ENCODE results near the gene PROK2. TPM values are rescaled to one million over a fixed set of nuclear protein-coding genes. Genes with fewer than 3 reads are reported as not detected.

Gene PROK2
- total RNA-seq, 1 donor from 2014 or later = not detected

- H3K9me3 Mint-ChIP-seq (ENCODE audit: unreplicated experiment) = no peaks in the 10 kb centered on the region
- TF ChIP-seq, protein P1, sequence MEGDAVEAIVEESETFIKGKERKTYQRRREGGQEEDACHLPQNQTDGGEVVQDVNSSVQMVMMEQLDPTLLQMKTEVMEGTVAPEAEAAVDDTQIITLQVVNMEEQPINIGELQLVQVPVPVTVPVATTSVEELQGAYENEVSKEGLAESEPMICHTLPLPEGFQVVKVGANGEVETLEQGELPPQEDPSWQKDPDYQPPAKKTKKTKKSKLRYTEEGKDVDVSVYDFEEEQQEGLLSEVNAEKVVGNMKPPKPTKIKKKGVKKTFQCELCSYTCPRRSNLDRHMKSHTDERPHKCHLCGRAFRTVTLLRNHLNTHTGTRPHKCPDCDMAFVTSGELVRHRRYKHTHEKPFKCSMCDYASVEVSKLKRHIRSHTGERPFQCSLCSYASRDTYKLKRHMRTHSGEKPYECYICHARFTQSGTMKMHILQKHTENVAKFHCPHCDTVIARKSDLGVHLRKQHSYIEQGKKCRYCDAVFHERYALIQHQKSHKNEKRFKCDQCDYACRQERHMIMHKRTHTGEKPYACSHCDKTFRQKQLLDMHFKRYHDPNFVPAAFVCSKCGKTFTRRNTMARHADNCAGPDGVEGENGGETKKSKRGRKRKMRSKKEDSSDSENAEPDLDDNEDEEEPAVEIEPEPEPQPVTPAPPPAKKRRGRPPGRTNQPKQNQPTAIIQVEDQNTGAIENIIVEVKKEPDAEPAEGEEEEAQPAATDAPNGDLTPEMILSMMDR (IDR thresholded peaks at IDR 0.05) = no peak
- no peak overlapping the region for H3K27ac Mint-ChIP-seq (ENCODE audit: unreplicated experiment)
- no peaks in the 10 kb centered on the region for H3K4me1 Mint-ChIP-seq (ENCODE audit: unreplicated experiment)
- DNase-seq (ENCODE audit: extremely low spot score, unreplicated experiment) = no peak
- H3K36me3 Mint-ChIP-seq (ENCODE audit: unreplicated experiment) = no peaks in the 10 kb centered on the region
- H3K4me3 Mint-ChIP-seq (ENCODE audit: unreplicated experiment) = no peak overlapping the region
- peaks cover 63% of the 10 kb centered on the region for H3K27me3 Mint-ChIP-seq (ENCODE audit: unreplicated experiment)
Observed at GRCh38 chr3:71733319-71733718, 51.6 kb downstream of the PROK2 start.

DNA sequence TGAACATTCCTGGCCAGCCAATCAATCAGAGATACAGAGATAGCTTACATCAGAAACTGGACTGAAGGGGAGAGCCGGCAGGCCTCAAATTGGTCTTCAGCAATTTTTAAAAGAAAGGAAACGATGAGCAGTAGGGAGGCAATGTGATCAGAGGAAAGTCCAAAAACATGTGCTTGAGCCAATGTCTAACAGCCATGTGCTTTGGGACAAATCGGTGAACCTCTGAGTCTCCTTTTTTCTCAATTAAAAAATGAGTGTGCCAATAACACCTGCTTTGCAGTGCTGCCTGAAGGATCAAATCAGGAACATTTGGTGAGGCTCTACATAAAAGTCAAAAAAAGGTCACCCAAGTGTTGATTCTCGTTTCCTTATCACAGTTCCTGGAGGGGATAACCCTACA lies 52.3 kb downstream of the PROK2 start:
- Mint-ChIP-seq H3K4me3 (ENCODE audit: unreplicated experiment) (no peak overlapping the region), H3K4me1 (ENCODE audit: unreplicated experiment) (no peaks in the 10 kb centered on the region), H3K9me3 (ENCODE audit: unreplicated experiment) (no peaks in the 10 kb centered on the region), H3K27me3 (ENCODE audit: unreplicated experiment) (peaks cover 60% of the 10 kb centered on the region), H3K36me3 (ENCODE audit: unreplicated experiment) (no peaks in the 10 kb centered on the region), H3K27ac (ENCODE audit: unreplicated experiment) (no peak overlapping the region)
- TF ChIP-seq, protein P1 (IDR thresholded peaks at IDR 0.05) = no peak
- no peak for DNase-seq (ENCODE audit: extremely low spot score, unreplicated experiment)

- DNase-seq (ENCODE audit: extremely low spot score, unreplicated experiment) = no peak
- Mint-ChIP-seq H3K27me3 (ENCODE audit: unreplicated experiment) (peaks cover 45% of the 10 kb centered on the region), H3K4me3 (ENCODE audit: unreplicated experiment) (no peak overlapping the region), H3K27ac (ENCODE audit: unreplicated experiment) (no peak overlapping the region), H3K4me1 (ENCODE audit: unreplicated experiment) (peaks cover 12% of the 10 kb centered on the region), H3K9me3 (ENCODE audit: unreplicated experiment) (no peaks in the 10 kb centered on the region), H3K36me3 (ENCODE audit: unreplicated experiment) (no peaks in the 10 kb centered on the region)
- TF ChIP-seq, protein P1 (IDR thresholded peaks at IDR 0.05) = no peak
Observed at GRCh38 chr3:71728632-71729342, 56.2 kb downstream of the PROK2 start.

- TF ChIP-seq, protein P1 (IDR thresholded peaks at IDR 0.05) = no peak
- H3K4me3 Mint-ChIP-seq (ENCODE audit: unreplicated experiment) = peak overlapping the region; percentile 74
- peaks cover 50% of the 10 kb centered on the region for H3K27me3 Mint-ChIP-seq (ENCODE audit: unreplicated experiment)
- H3K4me1 Mint-ChIP-seq (ENCODE audit: unreplicated experiment) = peaks cover 12% of the 10 kb centered on the region
- H3K9me3 Mint-ChIP-seq (ENCODE audit: unreplicated experiment) = no peaks in the 10 kb centered on the region
- no peak overlapping the region for H3K27ac Mint-ChIP-seq (ENCODE audit: unreplicated experiment)
- DNase-seq (ENCODE audit: extremely low spot score, unreplicated experiment) = no peak
- no peaks in the 10 kb centered on the region for H3K36me3 Mint-ChIP-seq (ENCODE audit: unreplicated experiment)
Observed at GRCh38 chr3:71726146-71726545, 58.8 kb downstream of the PROK2 start.

GRCh38 chr3:71725271-71725991 lies 59.5 kb downstream of the PROK2 start, which contains the start of gene EIF4E3:
Gene EIF4E3, minus strand, starts transcription at chr3:71725402. Its CDS starts 35 bp downstream, at chr3:71725367.
- Mint-ChIP-seq H3K4me3 (ENCODE audit: unreplicated experiment) (peak within 1 kb of the TSS; percentile 75), H3K36me3 (ENCODE audit: unreplicated experiment) (no peaks in the 10 kb centered on the region), H3K9me3 (ENCODE audit: unreplicated experiment) (no peaks in the 10 kb centered on the region), H3K4me1 (ENCODE audit: unreplicated experiment) (peaks cover 12% of the 10 kb centered on the region), H3K27ac (ENCODE audit: unreplicated experiment) (peak within 1 kb of the TSS; percentile 9), H3K27me3 (ENCODE audit: unreplicated experiment) (peaks cover 55% of the 10 kb centered on the region)
- TF ChIP-seq, protein P1 (IDR thresholded peaks at IDR 0.05) = no peak
- no peak for DNase-seq (ENCODE audit: extremely low spot score, unreplicated experiment)

Data from osteocyte (in vitro differentiated cells).